ENCODE data around the gene ATXN7L1.
A peak's percentile ranks its signal among the peaks of the same experiment; 100 is the strongest.
"Not testable (repeated sequence)": the region's sequence is repeated elsewhere in the genome, so short reads cannot be mapped to it uniquely, and the experiment has no call there.

Gene ATXN7L1

GRCh38 chr7:105602325-105603305 lies 273.8 kb downstream of the ATXN7L1 start:
- no peak for DNase-seq

GRCh38 chr7:105600720-105601550 lies 275.5 kb downstream of the ATXN7L1 start:
- DNase-seq: no peak

GRCh38 chr7:105599551-105599950 lies 276.8 kb downstream of the ATXN7L1 start:
- no peak for DNase-seq

GRCh38 chr7:105599080-105599479 lies 277.3 kb downstream of the ATXN7L1 start:
- DNase-seq: not testable (repeated sequence)

GRCh38 chr7:105596866-105597265 lies 279.5 kb downstream of the ATXN7L1 start:
- no peak for DNase-seq

- DNase-seq: no peak
These were observed 282.4 kb downstream of the ATXN7L1 start for GRCh38 chr7:105594034-105594433.

GRCh38 chr7:105591522-105591921 lies 284.9 kb downstream of the ATXN7L1 start:
- DNase-seq: no peak

- no peak for DNase-seq
These were observed 285.6 kb downstream of the ATXN7L1 start for GRCh38 chr7:105590793-105591192.

- peak; percentile 60 for DNase-seq
These were observed 286.9 kb downstream of the ATXN7L1 start for GRCh38 chr7:105589356-105590077.

GRCh38 chr7:105587909-105588635 lies 288.3 kb downstream of the ATXN7L1 start:
- peak; percentile 42 for DNase-seq

- DNase-seq: no peak
These were observed 290.4 kb downstream of the ATXN7L1 start for GRCh38 chr7:105585850-105586500.

GRCh38 chr7:105584165-105584564 lies 292.2 kb downstream of the ATXN7L1 start:
- DNase-seq: no peak

GRCh38 chr7:105583061-105583460 lies 293.3 kb downstream of the ATXN7L1 start:
- no peak for DNase-seq

- DNase-seq: peak; percentile 74
These were observed 295.2 kb downstream of the ATXN7L1 start, which contains the start of gene EFCAB10 for GRCh38 chr7:105581066-105581811. TSS of gene EFCAB10 (minus strand) at chr7:105581493. CDS start at chr7:105581463, 30 bp downstream.

- no peak for DNase-seq
These were observed 296.2 kb downstream of the ATXN7L1 start for GRCh38 chr7:105580022-105580740.

GRCh38 chr7:105578496-105578895 lies 297.9 kb downstream of the ATXN7L1 start:
- no peak for DNase-seq

- DNase-seq: no peak
These were observed 299.1 kb downstream of the ATXN7L1 start for GRCh38 chr7:105577251-105577650.

GRCh38 chr7:105571891-105572290 lies 304.5 kb downstream of the ATXN7L1 start:
- no peak for DNase-seq

GRCh38 chr7:105567821-105568220 lies 308.6 kb downstream of the ATXN7L1 start:
- DNase-seq: no peak

GRCh38 chr7:105567024-105567423 lies 309.4 kb downstream of the ATXN7L1 start:
- no peak for DNase-seq

All from stimulated activated CD8-positive, alpha-beta memory T cell treated with anti-CD3 and anti-CD28 coated beads, Interleukin-4, amount 100 ng/mL, for 48 hours (primary cell).